Adrenal gland (tissue), 12 donors: Measurements from ENCODE around the gene DAPK2. TPM values are rescaled to one million over a fixed set of nuclear protein-coding genes. Genes with fewer than 3 reads are reported as not detected.

Experiments used
- DNase-seq, 7 donors: peaks; one replicate each; pipeline ENCODE4 v3.0.0-alpha.2; 2019 to 2020
- H3K27ac ChIP-seq, 5 donors: fragments of 200-600 bp; sonication (generic) in 4 of 5; 1 replicate in 3 of 5; 2 replicates in 2 of 5; pipeline versions ENCODE4 v1.5.1 to v1.8.0; 2016 to 2020; ENCODE audit warnings: mild to moderate bottlenecking in 1 of 5
- H3K27me3 ChIP-seq: fragments of 200-600 bp; 2 replicates; pipeline ENCODE4 v1.8.0; 2021
- H3K36me3 ChIP-seq, 2 donors: fragments of 200-600 bp; replicated peaks in 1 of 2; 1 replicate in 1 of 2; 2 replicates in 1 of 2; pipeline versions ENCODE4 v1.5.1 to v1.8.0; 2018 to 2022
- H3K4me1 ChIP-seq, 2 donors: fragments of 200-600 bp; replicated peaks in 1 of 2; 1 replicate in 1 of 2; 2 replicates in 1 of 2; pipeline versions ENCODE4 v1.5.1 to v1.8.0; 2018 to 2021
- H3K4me3 ChIP-seq, 4 donors: fragments of 200-600 bp; sonication (generic) in 3 of 4; one replicate each; pipeline ENCODE4 v1.5.1; 2016 to 2018
- H3K9me3 ChIP-seq, 3 donors: fragments of 200-600 bp; sonication (generic) in 1 of 3; replicated peaks in 1 of 3; 1 replicate in 2 of 3; 2 replicates in 1 of 3; pipeline versions ENCODE4 v1.5.1 to v1.8.0; 2016 to 2021
- POLR2A ChIP-seq, 2 donors: fragments of 450-650 bp; IDR thresholded peaks; one replicate each; pipeline ENCODE4 v1.6.1; 2017; ENCODE audit warnings: antibody characterized with exemption in 2 of 2, mild to moderate bottlenecking in 2 of 2, moderate library complexity in 1 of 2
- WGBS, 4 donors: extraction: QIAGEN DNeasy Blood & Tissue Kit in 2 of 4; methylation state at CpG; one replicate each; pipeline versions ENCODE4 v1.1.5 to v1.1.7; 2013 to 2017; 5-methylcytosine and 5-hydroxymethylcytosine counted together
- intact Hi-C, 2 donors: fragments of 100-400 bp; cut with DNase I; formaldehyde crosslinking; loops; one replicate each; pipeline versions ENCODE4 v1.14.1 to v1.15.0; 2022 to 2023
- polyA plus RNA-seq, 3 donors: library from polyadenylated mRNA; stranded (reverse); fragments of 200-250 nt in 2 of 3; fragments of 350-450 nt in 1 of 3; fragmentation: Illumina TruSeq in 1 of 3; extraction: RNeasy Lipid Tissue Mini Kit (QIAGEN cat#74804) in 1 of 3; gene quantifications; one replicate each; pipeline ENCODE4 v1.2.3, GENCODE V29; 2013 to 2014
- total RNA-seq, 9 donors: library from RNA; depleted of rRNA in 4 of 9; stranded (reverse); fragments of >200 nt in 4 of 9; fragments of 120-200 nt in 1 of 9; fragmentation: NEBNext Ultra II Directional in 1 of 9; extraction: Animal tissue kit (Norgen Biotek cat#: 25700) in 1 of 9; gene quantifications; one replicate each; pipeline versions ENCODE4 v1.1.0 to v1.2.4, GENCODE V29; 2013 to 2023
- TF ChIP-seq, protein P1 (sequence below), 6 experiments: fragments of 450-650 bp in 4 of 6; fragments of 200-600 bp in 2 of 6; sonication (generic) in 1 of 6; IDR thresholded peaks; 1 replicate in 5 of 6; 2 replicates in 1 of 6; pipeline versions ENCODE4 v1.5.1 to v1.8.0; 2016 to 2021; ENCODE audit warnings: antibody characterized with exemption in 6 of 6, mild to moderate bottlenecking in 2 of 6, moderate library complexity in 1 of 6
- donor health status: healthy with polysubstance abuse.
- donor health status: Bipolar disorder and iron deficiency.
- donor health status: DM: yes; HTN: yes; CAD: no.
- donor health status: DM: no; HTN: no; CAD: no.
- donor health status: DM: no; HTN: no; CAD: no.
- donor health status: DM: yes; HTN: yes; CAD: no.

Gene DAPK2
- total and polyA plus RNA-seq, 12 donors: 0.97 to 8.7 (median 6.1) TPM

DNA sequence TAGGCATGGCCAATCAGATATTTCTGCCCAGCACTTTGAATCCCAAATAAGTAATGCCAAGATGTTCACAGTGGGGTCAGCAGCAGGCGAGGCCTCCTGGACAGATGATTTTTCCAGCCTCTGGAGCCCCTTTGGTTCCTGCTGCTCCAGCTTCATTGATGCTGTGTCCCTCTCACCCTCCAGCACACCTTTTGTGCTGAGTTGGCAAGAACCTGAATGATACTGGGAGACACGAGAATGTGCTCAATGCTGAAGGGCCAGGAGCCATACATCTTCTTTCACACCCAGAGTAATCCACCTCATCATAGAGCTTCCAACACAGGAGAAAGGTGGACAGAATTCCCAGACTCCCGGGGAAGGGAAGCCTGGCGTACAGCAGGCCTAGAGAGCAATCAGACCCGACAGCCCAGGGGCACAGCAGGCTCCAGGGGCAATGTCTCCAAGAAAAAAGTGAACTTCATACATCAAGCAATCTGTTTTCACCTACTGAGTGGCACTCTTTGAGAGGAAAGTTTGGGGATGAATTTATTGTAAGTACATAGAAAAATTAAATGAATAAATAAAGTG is 6.7 kb upstream of the DAPK2 start:
- intact Hi-C loops: no loop called here
- DNase-seq: no peak
- 89 to 97% (median 93%) methylated on average over 5 of the region's 5 CpGs for WGBS, 4 donors
- no peak overlapping the region for H3K4me3 ChIP-seq
- H3K27me3 ChIP-seq: no peaks in the 10 kb centered on the region
- H3K9me3 ChIP-seq: no peaks in the 10 kb centered on the region
- TF ChIP-seq, protein P1, sequence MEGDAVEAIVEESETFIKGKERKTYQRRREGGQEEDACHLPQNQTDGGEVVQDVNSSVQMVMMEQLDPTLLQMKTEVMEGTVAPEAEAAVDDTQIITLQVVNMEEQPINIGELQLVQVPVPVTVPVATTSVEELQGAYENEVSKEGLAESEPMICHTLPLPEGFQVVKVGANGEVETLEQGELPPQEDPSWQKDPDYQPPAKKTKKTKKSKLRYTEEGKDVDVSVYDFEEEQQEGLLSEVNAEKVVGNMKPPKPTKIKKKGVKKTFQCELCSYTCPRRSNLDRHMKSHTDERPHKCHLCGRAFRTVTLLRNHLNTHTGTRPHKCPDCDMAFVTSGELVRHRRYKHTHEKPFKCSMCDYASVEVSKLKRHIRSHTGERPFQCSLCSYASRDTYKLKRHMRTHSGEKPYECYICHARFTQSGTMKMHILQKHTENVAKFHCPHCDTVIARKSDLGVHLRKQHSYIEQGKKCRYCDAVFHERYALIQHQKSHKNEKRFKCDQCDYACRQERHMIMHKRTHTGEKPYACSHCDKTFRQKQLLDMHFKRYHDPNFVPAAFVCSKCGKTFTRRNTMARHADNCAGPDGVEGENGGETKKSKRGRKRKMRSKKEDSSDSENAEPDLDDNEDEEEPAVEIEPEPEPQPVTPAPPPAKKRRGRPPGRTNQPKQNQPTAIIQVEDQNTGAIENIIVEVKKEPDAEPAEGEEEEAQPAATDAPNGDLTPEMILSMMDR (IDR thresholded peaks at IDR 0.05): no peak
- TF ChIP-seq POLR2A (IDR thresholded peaks at IDR 0.05): no peak
- no peaks in the 10 kb centered on the region for H3K4me1 ChIP-seq
- H3K27ac ChIP-seq: no peak overlapping the region
- no peaks in the 10 kb centered on the region for H3K36me3 ChIP-seq

DNA sequence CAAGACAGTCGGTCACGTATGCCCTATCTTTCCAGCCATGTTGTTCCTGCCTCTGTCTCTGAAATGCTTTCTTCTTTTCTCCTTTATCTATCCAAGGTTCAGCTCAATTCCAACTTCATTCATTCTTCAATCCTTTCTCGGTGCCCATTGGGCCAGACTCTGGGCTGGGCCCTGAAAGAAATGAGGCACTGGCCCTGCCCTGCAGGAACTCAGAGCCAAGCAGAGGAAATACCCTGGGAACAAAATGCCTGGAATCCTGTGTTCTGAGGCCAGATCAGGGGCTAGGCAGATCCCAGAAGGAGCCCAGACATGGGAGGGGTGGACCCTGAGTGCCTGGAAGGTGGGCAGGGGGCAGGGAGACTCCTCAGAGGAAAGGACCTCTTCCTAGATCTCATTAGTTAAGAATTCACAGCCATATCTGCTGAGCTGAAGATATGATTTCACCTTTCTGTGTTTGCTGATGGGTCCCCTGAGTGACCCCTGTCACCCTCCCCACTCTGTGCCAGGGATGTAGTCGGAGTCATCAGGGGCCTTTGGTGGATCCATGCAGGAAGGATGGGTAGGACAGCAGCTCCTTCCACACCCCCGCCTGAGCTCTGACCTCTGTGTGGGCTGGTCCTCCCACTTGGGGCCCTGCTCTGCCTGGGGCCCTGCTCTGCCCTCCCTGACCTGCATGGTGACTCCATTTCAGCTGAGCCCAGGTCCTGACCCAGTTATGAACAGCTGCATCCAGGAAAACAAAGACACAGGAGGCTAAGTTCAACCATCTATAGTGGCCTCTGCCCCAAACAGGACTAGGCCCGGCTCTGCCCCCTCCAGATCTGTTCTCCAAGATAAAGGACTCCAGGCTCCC is 5.3 kb upstream of the DAPK2 start:
- H3K27ac ChIP-seq: no peak overlapping the region
- TF ChIP-seq, protein P1 (IDR thresholded peaks at IDR 0.05): no peak
- no peak for TF ChIP-seq POLR2A (IDR thresholded peaks at IDR 0.05)
- 77 to 98% (median 84%) methylated on average over 4 to 6 of the region's 6 CpGs for WGBS, 4 donors
- DNase-seq: no peak
- no peaks in the 10 kb centered on the region for H3K36me3 ChIP-seq
- H3K9me3 ChIP-seq: no peaks in the 10 kb centered on the region
- no peaks in the 10 kb centered on the region for H3K27me3 ChIP-seq
- intact Hi-C loops: no loop called here
- H3K4me3 ChIP-seq: no peak overlapping the region
- no peaks in the 10 kb centered on the region for H3K4me1 ChIP-seq

DNA sequence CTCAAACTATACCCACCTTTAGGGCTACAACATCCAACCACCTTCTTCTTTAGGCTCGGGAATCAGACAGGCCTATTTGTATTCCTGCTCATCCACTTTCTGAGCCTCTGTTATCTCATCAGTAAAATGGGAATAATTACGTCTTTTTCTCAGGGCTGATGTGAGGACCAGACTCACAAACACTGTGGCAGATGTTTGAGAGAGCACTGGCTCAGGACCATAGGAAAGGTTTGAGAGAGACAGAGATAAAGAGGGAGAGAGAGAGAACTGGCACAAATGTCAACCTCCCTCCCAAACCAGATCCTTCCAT is 4.8 kb upstream of the DAPK2 start:
- H3K4me3 ChIP-seq: no peak overlapping the region
- WGBS, 4 donors: 87 to 96% (median 93%) methylated on average over 2 of the region's 2 CpGs
- H3K9me3 ChIP-seq: no peaks in the 10 kb centered on the region
- TF ChIP-seq, protein P1 (IDR thresholded peaks at IDR 0.05): no peak
- no peak for TF ChIP-seq POLR2A (IDR thresholded peaks at IDR 0.05)
- H3K36me3 ChIP-seq: no peaks in the 10 kb centered on the region
- H3K27me3 ChIP-seq: no peaks in the 10 kb centered on the region
- DNase-seq: no peak
- no peaks in the 10 kb centered on the region for H3K4me1 ChIP-seq
- intact Hi-C loops: no loop called here
- H3K27ac ChIP-seq: no peak overlapping the region

DNA sequence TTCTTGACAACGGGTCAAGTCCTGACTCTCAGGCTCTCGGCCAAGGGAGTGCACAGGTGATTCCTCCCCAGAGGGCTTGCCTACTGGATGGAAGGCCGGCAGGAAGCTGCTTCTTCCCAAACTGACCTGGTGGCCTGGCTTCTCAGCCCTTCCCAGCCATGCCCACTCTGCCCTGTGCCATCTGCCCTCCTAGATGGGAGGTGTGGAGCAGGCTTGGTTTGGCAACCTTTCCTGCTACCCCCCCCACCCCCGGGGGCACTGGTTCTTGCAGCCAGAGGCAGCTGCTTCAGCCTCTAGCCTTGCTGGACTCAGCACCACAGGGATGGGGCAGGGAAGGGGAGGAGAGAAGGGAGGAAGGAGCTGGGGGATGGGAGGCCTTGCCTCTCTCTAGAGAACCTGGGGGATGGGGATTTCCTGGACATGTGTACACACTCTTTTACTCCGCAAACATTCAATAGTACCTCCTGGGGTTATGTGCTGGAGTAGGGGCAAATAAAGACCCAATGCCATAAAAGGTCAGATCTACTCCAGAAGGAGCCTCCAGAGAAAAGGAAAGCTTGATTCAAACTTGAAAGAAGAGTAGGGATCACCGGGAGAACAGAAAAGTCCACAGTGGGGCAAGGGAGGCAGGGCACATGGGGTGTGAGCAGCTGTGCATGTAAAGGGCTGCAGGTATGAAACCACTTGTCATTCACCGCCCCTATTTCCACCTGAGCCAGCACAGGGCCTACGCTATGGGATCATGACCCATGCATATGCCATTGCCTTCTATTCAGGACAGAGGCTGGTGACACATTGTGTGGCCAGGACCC is 4.2 kb upstream of the DAPK2 start:
- intact Hi-C loops: no loop called here
- Histone ChIP-seq H3K9me3 (no peaks in the 10 kb centered on the region), H3K4me1 (peaks cover 0 to 3% of the 10 kb centered on the region in 2 donors), H3K27me3 (no peaks in the 10 kb centered on the region), H3K36me3 (no peaks in the 10 kb centered on the region), H3K4me3 (no peak overlapping the region), H3K27ac (no peak overlapping the region)
- no peak for DNase-seq
- 74 to 80% (median 78%) methylated on average over 8 of the region's 8 CpGs for WGBS, 4 donors
- TF ChIP-seq, protein P1 (IDR thresholded peaks at IDR 0.05): no peak
- TF ChIP-seq POLR2A (IDR thresholded peaks at IDR 0.05): no peak
